Heart left ventricle (tissue), 13 donors: ENCODE measurements around the gene RGL3.

Source experiments
- CTCF ChIP-seq, 12 donors: fragments of 200-600 bp; sonication (generic) in 4 of 12; IDR thresholded peaks; one replicate each; pipeline versions ENCODE4 v1.5.0 to v1.8.0; 2018 to 2022; ENCODE audit warnings: antibody characterized with exemption in 12 of 12, mild to moderate bottlenecking in 5 of 12
- POLR2A ChIP-seq, 2 donors: fragments of 450-650 bp; IDR thresholded peaks; one replicate each; pipeline ENCODE4 v1.6.1; 2017; ENCODE audit warnings: antibody characterized with exemption in 2 of 2, mild to moderate bottlenecking in 2 of 2, moderate library complexity in 2 of 2
- donor health status: ischemic (EF 13 %, LVEDD 7.1; RV severe dilation, severe dysfunction).
- donor health status: DM: no; HTN: yes; CAD: no.
- donor health status: DM: no; HTN: no; CAD: no.
- donor health status: ischemic (EF 25% LVEDD 6.9; RV normal size, moderate dysfunction).
- donor health status: ischemic (EF 25% LVEDD 5.7; RV mildly dilated, moderate dysfunction).
- donor health status: ischemic (EF 35%, LVEDD 5.7; RV mildly dilated, moderate dysfunction).
- donor health status: nonischemic (EF 11% LVEDD 7.7; RV severe dilation, severe dysfunction).
- donor health status: DM: yes; HTN: yes; CAD: no.
- donor health status: PGD.
- donor health status: ischemic (EF 29% LVEDD 5.4; RV normal size, mild dysfunction).
- donor health status: nonischemic (EF 23%, LVEDD 6.1; RV moderate dilation, normal function).

GRCh38 chr19:11435833-11436313 lies 16.8 kb upstream of the RGL3 start:
- TF ChIP-seq CTCF (IDR thresholded peaks at IDR 0.05) (no peak), POLR2A (IDR thresholded peaks at IDR 0.05) (no peak)
